AG09309 (cell line): ENCODE data around the gene DNAH17.

Experiments used
- DNase-seq: peaks from one replicate; pipeline ENCODE4 v3.0.0-alpha.2; 2010; ENCODE audit warnings: low read depth
- H3K4me3 ChIP-seq: 2 replicates; pipeline ENCODE4 v1.5.1; 2011; ENCODE audit warnings: mild to moderate bottlenecking, low read depth, low read length, moderate library complexity; ENCODE audit not compliant: control insufficient read depth
- TF ChIP-seq, protein P1 (sequence below): IDR thresholded peaks from 2 replicates; pipeline ENCODE4 v1.5.1; 2011; ENCODE audit warnings: mild to moderate bottlenecking, low read depth, low read length, inconsistent platforms; ENCODE audit not compliant: insufficient read depth, control insufficient read depth; ENCODE audit errors: missing control alignments

The DNAH17 gene

DNA sequence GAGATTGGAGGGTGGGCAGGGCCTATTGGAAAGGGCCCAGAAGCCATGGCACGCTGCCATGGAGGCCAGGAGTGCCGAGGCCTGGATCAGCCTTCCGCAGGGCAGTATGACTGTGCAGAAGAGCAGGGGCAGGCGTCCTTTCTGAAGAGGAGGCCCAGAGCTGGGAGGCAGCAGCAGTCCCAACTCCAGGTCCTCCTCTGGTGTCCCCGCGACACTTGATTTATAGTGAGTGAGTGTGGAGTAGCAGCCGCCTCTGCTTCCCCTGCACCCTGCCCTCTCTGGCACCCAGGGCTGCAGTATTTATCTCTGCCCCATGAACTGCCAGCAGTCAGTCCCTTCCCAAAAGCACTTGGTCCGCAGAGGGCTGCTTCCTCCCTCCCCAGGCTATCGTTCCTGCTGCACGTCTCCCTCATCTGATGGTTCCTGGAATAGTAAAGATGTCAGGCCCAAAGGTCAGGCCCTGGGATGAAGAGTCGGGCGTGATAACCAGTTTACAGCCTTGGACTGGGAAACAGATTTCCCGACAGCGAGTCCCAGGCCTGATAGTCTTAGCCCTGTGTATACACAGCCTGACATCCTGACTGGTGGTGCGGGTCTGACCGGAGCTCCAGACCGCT lies 165.8 kb downstream of the DNAH17 start:
- TF ChIP-seq, protein P1, sequence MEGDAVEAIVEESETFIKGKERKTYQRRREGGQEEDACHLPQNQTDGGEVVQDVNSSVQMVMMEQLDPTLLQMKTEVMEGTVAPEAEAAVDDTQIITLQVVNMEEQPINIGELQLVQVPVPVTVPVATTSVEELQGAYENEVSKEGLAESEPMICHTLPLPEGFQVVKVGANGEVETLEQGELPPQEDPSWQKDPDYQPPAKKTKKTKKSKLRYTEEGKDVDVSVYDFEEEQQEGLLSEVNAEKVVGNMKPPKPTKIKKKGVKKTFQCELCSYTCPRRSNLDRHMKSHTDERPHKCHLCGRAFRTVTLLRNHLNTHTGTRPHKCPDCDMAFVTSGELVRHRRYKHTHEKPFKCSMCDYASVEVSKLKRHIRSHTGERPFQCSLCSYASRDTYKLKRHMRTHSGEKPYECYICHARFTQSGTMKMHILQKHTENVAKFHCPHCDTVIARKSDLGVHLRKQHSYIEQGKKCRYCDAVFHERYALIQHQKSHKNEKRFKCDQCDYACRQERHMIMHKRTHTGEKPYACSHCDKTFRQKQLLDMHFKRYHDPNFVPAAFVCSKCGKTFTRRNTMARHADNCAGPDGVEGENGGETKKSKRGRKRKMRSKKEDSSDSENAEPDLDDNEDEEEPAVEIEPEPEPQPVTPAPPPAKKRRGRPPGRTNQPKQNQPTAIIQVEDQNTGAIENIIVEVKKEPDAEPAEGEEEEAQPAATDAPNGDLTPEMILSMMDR: no peak
- H3K4me3 ChIP-seq: no peak overlapping the region
- DNase-seq: no peak

DNA sequence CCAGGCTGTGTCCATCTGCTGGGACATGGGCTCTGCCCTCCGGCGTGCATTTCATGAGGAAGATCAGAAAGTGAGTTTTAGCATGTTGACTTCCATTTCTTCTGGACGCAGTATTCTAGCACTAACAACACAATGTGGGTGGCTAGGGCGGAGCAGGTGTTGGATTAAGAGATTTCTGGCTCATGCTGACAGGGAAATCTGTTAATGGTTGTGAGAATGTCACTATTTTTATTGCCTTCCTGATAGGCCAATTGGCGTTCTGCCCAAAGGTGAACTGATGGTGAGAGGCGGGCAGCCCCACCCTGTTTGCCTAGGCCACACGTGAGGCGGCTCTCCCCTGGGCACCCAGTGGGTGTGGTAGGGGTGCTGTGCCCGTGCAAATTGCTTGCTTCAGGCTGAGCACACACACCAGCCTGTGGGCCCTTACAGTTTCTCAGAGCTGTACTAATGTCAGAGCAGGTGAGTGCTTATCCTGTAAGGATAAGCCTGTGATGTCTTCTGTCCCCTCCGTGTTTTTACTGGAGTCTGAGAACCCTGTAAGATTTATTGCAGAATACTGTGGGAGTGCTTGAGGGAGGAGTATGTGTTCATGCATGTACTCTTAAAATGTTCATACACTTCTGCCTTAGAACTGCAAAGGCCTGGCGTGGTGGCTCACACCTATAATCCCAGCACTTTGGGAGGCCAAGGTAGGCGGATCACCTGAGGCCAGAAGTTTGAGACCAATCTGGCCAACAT lies 167.8 kb downstream of the DNAH17 start:
- no peak for DNase-seq
- H3K4me3 ChIP-seq: no peak overlapping the region
- TF ChIP-seq, protein P1: no peak

DNA sequence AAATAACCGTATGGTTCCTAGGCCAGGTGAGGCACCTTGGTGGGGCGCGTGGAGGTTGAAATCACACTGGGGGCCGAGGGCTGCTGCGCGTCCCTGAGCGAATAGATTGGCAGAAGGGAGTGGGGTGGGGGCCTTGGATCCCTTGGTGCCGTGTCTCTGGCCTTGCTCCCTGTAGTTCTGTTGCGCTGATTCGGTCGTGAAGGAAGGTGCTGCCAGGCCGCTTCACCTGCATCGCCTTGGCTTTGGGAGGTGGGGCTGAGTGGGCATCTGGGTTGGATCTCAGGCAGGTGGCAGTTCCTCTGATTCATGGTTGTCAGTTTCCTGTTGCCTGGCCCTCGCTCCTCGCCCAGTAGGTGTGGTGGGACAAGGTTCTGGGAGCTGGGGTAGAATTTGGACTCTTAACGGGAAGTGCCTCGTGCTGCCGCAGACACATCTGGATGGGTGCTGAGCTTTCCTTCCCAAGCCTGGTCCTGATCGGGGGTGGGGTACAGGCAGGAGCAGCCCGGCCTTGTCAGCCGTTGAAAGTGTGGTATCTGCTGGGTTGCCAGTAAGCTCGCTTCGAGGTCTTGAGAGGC lies 168.6 kb downstream of the DNAH17 start:
- TF ChIP-seq, protein P1: no peak
- no peak overlapping the region for H3K4me3 ChIP-seq
- DNase-seq: no peak

DNA sequence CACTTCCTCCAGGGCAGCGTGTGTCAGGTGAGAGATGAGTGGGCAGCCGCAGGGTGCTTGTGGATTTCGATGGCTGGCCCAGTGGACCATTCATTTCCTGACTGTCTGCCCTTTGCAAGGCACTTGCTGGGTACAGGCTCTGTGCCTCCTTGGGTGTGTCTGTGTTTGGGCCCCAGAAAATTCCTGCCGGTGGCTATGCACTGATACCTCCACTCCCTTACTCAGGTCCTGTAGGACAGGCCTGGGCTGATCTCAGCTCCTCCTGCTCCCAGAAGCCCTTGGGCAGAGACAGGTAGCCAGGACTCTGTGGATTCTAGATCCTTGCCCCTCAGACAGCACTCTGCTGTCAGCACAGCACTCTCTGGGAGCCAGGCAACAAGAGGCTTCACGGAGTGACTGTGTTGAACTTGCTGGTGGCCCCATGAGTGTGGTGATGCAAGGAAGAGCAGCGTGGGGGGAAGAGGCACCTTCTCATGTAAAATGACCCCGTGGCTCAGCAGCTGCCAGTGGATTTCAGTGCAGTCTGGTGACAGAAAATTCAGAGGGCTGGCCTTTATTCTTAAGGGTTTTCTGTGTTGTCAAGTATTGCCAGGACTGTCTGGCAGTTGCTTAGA lies 169.7 kb downstream of the DNAH17 start:
- no peak overlapping the region for H3K4me3 ChIP-seq
- TF ChIP-seq, protein P1: no peak
- no peak for DNase-seq

DNA sequence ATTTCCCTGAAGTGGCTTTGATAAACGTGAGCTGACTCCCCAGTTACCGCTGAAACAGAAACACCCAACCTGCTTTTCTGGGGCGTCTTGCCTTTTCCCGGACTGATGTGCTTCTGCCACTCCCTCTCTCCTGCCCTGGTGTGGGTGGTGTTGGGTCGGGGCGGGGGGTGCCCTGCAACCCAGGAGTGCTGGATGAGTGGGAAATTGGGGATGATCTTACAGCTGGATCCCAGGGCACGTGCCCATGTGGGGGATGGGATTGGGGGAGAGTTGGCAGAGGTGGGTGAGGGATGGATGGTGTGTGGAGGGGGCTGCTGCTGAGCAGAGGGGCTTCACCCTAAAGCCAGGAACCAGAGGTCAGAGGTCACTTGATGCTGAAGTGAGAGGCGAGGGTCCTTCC lies 170.3 kb downstream of the DNAH17 start:
- TF ChIP-seq, protein P1: no peak
- H3K4me3 ChIP-seq: no peak overlapping the region
- DNase-seq: no peak

DNA sequence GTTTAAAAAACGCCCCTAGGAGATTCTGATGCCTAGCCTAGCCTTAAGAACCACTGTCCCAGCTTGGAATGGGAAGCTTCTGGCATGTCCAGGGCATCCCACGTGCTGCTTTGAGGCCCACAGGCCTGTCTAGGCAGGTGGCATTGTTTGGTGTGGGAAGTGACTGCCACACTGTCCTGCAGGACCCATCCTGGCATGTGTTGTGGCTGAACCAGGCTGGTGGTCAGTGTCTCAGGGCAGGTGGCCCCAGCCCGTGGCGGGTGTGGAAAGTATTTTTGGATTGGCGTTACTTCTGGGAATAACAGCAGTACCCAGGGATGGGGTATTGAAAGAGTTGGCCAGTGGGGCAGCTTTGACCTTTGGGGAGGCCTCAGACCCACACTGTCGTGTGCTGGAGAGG lies 170.8 kb downstream of the DNAH17 start:
- DNase-seq: no peak
- H3K4me3 ChIP-seq: no peak overlapping the region
- TF ChIP-seq, protein P1: no peak
